Measurements from ENCODE around the gene LGR6.

The LGR6 gene

DNA sequence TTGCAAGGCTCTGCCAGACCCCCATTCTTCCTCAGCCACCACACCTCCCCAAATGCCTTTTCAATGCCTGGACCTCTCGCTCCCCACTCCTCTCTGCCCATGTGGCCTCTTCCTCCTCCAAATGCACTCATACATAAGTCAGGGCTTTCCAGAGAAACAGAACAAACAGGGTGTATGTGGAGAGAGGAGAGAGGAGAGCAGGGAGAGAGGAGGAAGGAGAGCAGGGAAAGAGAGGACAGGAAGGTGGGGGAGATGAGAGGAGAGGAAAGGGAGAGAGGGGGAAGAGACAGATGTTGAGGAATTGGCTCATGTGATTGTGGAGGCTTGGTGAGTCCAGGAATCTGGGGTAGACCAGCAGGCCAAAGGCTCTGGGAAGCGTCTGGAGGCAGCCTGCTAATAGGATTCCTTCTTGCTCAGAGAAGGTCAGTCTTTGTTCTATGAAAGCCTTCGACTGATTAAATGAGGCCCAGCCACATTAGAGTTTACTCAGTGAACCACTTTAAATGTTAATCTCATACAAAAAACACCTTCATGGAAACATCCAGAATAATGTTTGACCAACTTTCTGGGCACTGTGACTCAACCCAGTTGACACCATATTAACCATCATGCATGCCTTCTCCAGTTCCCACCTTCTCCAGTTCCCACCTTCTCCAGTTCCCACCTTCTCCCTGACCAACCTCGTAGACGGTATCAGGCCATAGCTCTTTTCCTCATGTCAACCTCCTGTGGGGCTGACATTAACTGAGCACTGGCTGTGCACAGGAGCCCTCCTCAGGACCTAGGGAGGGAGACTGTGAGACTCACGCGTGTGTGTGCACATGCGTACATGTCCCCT, 11.3 kb upstream of the LGR6 start:
- no peak for DNase-seq
- no peak for TF ChIP-seq CTCF (IDR thresholded peaks at IDR 0.05; ENCODE audit: low read depth, low read length)
- Histone ChIP-seq H3K4me3 (ENCODE audit: low read depth, low read length) (no peak overlapping the region), H3K36me3 (no peaks in the 10 kb centered on the region), H3K4me1 (no peaks in the 10 kb centered on the region), H3K27me3 (no peaks in the 10 kb centered on the region), H3K9me3 (no peaks in the 10 kb centered on the region)

DNA sequence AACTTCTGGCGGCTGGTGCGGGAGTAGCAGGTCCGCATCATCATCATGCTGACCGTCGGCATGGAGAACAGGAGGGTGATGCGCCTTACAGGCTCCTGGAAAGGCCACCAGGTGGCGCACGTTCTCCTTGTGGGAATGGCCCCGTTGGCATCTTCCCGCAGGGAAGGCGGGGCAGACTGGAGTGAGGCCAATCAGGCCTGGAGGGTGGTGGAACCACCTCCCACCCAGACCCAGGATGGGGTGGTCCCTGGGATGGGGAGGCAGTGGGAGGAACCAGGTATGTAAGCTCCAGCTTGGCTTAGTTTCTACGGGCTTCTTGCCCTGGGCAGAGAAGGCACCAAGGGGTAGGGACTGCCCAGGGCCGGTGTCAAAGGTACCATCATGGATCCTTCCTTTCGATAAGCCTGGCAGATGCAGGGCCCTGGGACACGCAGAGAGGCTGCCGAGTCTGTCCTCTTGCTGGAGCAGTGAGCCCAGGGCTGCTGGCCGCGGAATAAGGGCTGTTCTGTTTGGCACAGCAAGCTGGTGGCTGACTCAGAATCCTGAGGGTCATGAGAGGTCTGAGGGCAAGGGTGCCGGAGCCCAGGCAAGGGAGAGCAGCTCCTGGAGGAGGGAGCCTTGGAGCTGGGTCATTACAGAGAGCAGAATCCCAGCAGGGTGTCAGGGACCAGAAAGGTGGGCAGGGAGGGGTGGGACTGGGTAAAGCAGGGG, 8.7 kb upstream of the LGR6 start:
- Histone ChIP-seq H3K4me3 (ENCODE audit: low read depth, low read length) (peak overlapping the region; percentile 48), H3K36me3 (no peaks in the 10 kb centered on the region), H3K4me1 (no peaks in the 10 kb centered on the region), H3K27me3 (no peaks in the 10 kb centered on the region), H3K9me3 (no peaks in the 10 kb centered on the region)
- peak; percentile 98 for DNase-seq
- peak; percentile 96 for TF ChIP-seq CTCF (IDR thresholded peaks at IDR 0.05; ENCODE audit: low read depth, low read length)

- Histone ChIP-seq H3K4me3 (ENCODE audit: low read depth, low read length) (no peak overlapping the region), H3K4me1 (no peaks in the 10 kb centered on the region), H3K36me3 (no peaks in the 10 kb centered on the region), H3K9me3 (no peaks in the 10 kb centered on the region), H3K27me3 (no peaks in the 10 kb centered on the region)
- DNase-seq: no peak
- TF ChIP-seq CTCF (IDR thresholded peaks at IDR 0.05; ENCODE audit: low read depth, low read length): no peak
These were observed 7.3 kb upstream of the LGR6 start for GRCh38 chr1:202186327-202186726.

DNA sequence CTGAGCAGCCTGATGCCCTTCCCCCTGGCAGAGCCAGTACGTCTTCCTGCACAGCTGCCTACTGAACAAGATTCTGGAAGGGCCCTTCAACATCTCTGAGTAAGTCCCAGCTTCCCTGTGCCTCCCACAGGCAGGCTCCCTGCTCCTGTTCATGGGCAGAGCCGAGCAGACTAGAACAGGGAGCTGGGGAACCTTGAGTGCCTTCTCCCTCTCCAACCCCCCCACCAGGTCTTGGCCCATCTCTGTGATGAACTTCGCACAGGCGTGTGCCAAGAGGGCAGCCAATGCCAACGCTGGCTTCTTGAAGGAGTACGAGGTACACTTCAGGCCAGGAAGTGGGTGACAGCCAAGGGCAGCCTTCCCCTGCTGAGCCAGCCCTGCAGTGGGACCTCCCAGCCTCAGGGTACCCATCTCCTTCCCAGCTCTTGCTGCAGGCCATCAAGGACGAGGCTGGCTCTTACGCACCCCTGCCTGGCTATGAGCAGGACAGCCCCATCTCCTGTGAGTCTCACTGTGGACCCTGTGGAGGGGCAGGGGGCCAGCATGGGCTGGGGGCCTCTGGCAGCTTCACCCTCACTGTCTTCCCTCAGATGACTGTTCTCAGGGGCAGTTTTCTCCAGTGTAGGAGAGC, 6.4 kb upstream of the LGR6 start:
- no peaks in the 10 kb centered on the region for H3K36me3 ChIP-seq
- no peak overlapping the region for H3K4me3 ChIP-seq (ENCODE audit: low read depth, low read length)
- TF ChIP-seq CTCF (IDR thresholded peaks at IDR 0.05; ENCODE audit: low read depth, low read length): no peak
- H3K9me3 ChIP-seq: no peaks in the 10 kb centered on the region
- H3K4me1 ChIP-seq: no peaks in the 10 kb centered on the region
- no peaks in the 10 kb centered on the region for H3K27me3 ChIP-seq
- no peak for DNase-seq

DNA sequence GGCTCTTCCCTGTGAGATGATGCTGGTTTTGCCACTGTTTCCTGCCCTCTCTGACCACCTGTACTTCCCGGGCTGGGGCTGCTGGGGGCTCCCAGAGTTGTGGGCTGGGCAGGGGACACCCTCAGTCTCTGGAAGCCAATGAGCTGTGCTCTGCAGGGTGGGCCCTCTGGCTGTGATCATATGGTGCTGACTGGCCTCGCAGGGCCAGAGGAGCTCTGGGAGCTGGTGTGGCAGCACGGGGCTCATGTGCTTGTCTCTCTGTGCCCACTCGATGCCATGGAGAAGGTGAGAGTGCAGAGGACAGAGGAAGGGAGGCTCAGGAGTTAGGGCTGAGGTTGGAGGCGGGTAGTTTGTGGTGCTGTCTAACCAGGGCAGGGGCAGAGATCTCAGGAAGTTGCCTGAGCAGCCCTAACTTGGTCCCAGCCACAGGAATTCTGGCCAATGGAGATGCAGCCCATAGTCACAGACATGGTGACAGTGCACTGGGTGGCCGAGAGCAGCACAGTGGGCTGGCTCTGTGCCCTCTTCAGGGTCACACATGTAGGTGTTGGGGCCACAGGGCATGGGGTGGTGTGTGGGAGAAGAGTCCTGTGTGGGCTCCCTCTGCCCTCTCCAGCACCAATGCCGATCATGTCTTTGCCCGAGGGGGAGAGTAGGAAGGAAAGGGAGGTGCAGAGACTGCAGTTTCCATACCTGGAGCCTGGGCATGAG, 5.7 kb upstream of the LGR6 start:
- TF ChIP-seq CTCF (IDR thresholded peaks at IDR 0.05; ENCODE audit: low read depth, low read length): no peak
- no peaks in the 10 kb centered on the region for H3K36me3 ChIP-seq
- no peaks in the 10 kb centered on the region for H3K4me1 ChIP-seq
- no peaks in the 10 kb centered on the region for H3K9me3 ChIP-seq
- no peak for DNase-seq
- H3K4me3 ChIP-seq (ENCODE audit: low read depth, low read length): no peak overlapping the region
- peaks cover under 1% of the 10 kb centered on the region; the same call in 1 of the 2 replicates for H3K27me3 ChIP-seq

Measured in BE2C (cell line).